Thoracic aorta (tissue), 2 donors: ENCODE results near the gene EGFLAM. TPM values are rescaled to one million over a fixed set of nuclear protein-coding genes. Genes with fewer than 3 reads are reported as not detected.
A peak's percentile ranks its signal among the peaks of the same experiment; 100 is the strongest.

Source experiments
- ATAC-seq: fragments of 150-250 bp; one replicate; pipeline ENCODE4 v1.8.0; 2017; ENCODE audit warnings: low read depth; ENCODE audit not compliant: insufficient number of reproducible peaks, low FRiP score
- DNase-seq: peaks from one replicate; pipeline ENCODE4 v3.0.0-alpha.2; 2020; ENCODE audit warnings: low spot score
- H3K27ac ChIP-seq, 2 donors: fragments of 200-600 bp; sonication (generic); 1 replicate in 1 of 2; 2 replicates in 1 of 2; pipeline ENCODE4 v1.5.1; 2016; ENCODE audit warnings: mild to moderate bottlenecking in 2 of 2, moderate library complexity in 2 of 2
- H3K27me3 ChIP-seq: fragments of 200-600 bp; sonication (generic); replicated peaks from 2 replicates; pipeline ENCODE4 v1.6.0; 2016; ENCODE audit warnings: mild to moderate bottlenecking; ENCODE audit not compliant: insufficient read depth
- H3K36me3 ChIP-seq: fragments of 200-600 bp; sonication (generic); one replicate; pipeline ENCODE4 v1.5.1; 2016
- H3K4me1 ChIP-seq, 2 donors: fragments of 200-600 bp; sonication (generic); 1 replicate in 1 of 2; 2 replicates in 1 of 2; pipeline versions ENCODE4 v1.5.1 to v1.6.0; 2016; ENCODE audit warnings: low read depth in 2 of 2, mild to moderate bottlenecking in 1 of 2; ENCODE audit not compliant: control insufficient read depth in 1 of 2
- H3K4me3 ChIP-seq: fragments of 200-600 bp; sonication (generic); 2 replicates; pipeline ENCODE4 v1.5.1; 2016; ENCODE audit warnings: mild to moderate bottlenecking
- H3K9me3 ChIP-seq: fragments of 200-600 bp; sonication (generic); 2 replicates; pipeline ENCODE4 v1.5.1; 2016
- CTCF ChIP-seq: fragments of 200-600 bp; sonication (generic); IDR thresholded peaks from one replicate; pipeline ENCODE4 v1.5.1; 2019; ENCODE audit warnings: antibody characterized with exemption
- total RNA-seq, 2 donors: library from RNA; depleted of rRNA; stranded (reverse); fragments of >200 nt; gene quantifications; one replicate each; pipeline versions ENCODE4 v1.1.0 to v1.2.3, GENCODE V29; 2016

EGFLAM gene
- total RNA-seq, 2 donors from 2014 or later: 10.7 to 23.4 TPM

DNA sequence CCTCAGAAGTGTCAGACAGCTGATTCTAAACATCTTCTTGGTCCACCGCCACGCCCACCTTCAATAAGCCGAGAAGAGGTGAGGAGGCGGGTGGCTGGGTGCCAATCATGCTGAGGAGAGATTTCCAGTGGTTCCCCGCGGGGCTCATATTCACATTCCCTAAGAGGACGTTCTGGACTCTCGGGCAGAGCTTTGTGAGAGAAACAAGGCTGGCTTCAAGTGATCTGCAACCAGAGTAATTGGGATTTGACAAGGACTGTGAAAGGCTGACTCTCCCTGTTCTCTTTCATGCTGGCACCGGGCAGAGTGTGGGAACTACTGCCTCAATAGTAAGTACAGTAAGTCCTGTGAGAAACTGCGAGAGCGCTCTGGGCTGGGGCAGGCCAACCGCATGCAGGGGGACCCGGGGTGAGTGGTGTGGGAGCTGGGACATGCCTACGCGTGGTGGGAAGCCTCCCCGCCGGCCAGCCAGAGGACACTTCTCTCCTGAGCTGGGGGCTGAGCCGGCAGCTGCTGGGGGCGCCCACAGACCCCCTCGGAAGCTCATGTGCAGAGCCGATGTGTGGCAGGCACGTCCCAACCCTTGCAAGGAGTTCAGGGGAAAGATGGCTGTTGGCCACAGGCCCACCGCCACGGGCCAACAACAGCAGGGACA, 187.1 kb downstream of the EGFLAM start:
- TF ChIP-seq CTCF: no peak
- no peak for DNase-seq
- H3K9me3 ChIP-seq: no peaks in the 10 kb centered on the region
- ATAC-seq: no peak
- H3K27ac ChIP-seq: peak overlapping the region; percentile 68 to 71
- peak overlapping the region; percentile 76 for H3K4me3 ChIP-seq
- no peaks in the 10 kb centered on the region for H3K36me3 ChIP-seq
- no peaks in the 10 kb centered on the region for H3K27me3 ChIP-seq
- H3K4me1 ChIP-seq: peaks cover 18 to 51% of the 10 kb centered on the region in 2 donors

DNA sequence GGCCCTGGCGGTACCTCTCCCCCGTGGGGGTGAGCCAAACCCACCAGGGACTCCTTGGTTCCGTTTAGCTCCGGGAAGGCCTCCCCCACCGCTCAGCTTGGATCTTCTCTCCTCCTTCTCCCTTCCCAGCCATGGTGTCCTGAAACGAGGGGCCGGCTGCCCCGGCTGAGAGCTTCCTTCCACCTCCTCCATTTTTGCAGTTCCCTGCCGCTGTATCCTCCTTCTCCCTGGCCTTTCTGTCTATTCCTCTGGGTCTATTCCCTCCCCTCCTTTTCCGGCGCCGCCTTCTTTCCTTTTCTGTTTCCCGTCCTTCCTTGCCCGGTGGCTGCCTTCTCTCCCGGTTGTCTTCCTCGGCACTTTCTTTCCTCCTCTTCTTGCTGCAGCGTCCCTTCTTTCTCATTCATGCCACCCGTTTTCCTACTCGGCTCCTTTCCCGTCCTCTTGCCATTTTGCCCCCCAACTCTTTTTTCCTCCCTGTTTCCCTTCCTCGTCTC, 187.7 kb downstream of the EGFLAM start:
- TF ChIP-seq CTCF: no peak
- DNase-seq (no peak), ATAC-seq (no peak)
- Histone ChIP-seq H3K9me3 (no peaks in the 10 kb centered on the region), H3K4me3 (peak overlapping the region; percentile 76), H3K27me3 (no peaks in the 10 kb centered on the region), H3K27ac (peak overlapping the region; percentile 68 to 71), H3K4me1 (peaks cover 18 to 51% of the 10 kb centered on the region in 2 donors), H3K36me3 (no peaks in the 10 kb centered on the region)

GRCh38 chr5:38447056-38447455, 188.7 kb downstream of the EGFLAM start:
- peak overlapping the region in 1 of 2 donors; percentile 40 for H3K27ac ChIP-seq
- H3K4me1 ChIP-seq: peaks cover 18 to 51% of the 10 kb centered on the region in 2 donors
- no peaks in the 10 kb centered on the region for H3K9me3 ChIP-seq
- H3K36me3 ChIP-seq: no peaks in the 10 kb centered on the region
- no peak overlapping the region for H3K4me3 ChIP-seq
- H3K27me3 ChIP-seq: no peaks in the 10 kb centered on the region
- TF ChIP-seq CTCF: no peak
- ATAC-seq: no peak
- DNase-seq: no peak

GRCh38 chr5:38447786-38448185, 189.4 kb downstream of the EGFLAM start:
- H3K9me3 ChIP-seq: no peaks in the 10 kb centered on the region
- no peak overlapping the region for H3K4me3 ChIP-seq
- no peak for ATAC-seq
- no peaks in the 10 kb centered on the region for H3K27me3 ChIP-seq
- TF ChIP-seq CTCF: no peak
- H3K27ac ChIP-seq: peak overlapping the region in 1 of 2 donors; percentile 40
- DNase-seq: no peak
- H3K4me1 ChIP-seq: peaks cover 18 to 51% of the 10 kb centered on the region in 2 donors
- H3K36me3 ChIP-seq: no peaks in the 10 kb centered on the region

- ATAC-seq: no peak
- Histone ChIP-seq H3K27me3 (no peaks in the 10 kb centered on the region), H3K9me3 (no peaks in the 10 kb centered on the region), H3K27ac (peak overlapping the region in 1 of 2 donors; percentile 11), H3K4me1 (peaks cover 18 to 51% of the 10 kb centered on the region in 2 donors), H3K4me3 (no peak overlapping the region), H3K36me3 (no peaks in the 10 kb centered on the region)
- DNase-seq: no peak
- TF ChIP-seq CTCF: no peak
Measured at GRCh38 chr5:38448568-38449350, 190.4 kb downstream of the EGFLAM start.
